Ishikawa (cell line): ENCODE measurements around the gene ARHGEF4.

Experiments used
- CEBPB ChIP-seq: IDR thresholded peaks from 2 replicates; pipeline ENCODE4 v1.6.1; 2012
- CREB1 ChIP-seq: IDR thresholded peaks from 2 replicates; pipeline ENCODE4 v1.6.1; 2012; ENCODE audit warnings: low read depth
- EGR1 ChIP-seq: IDR thresholded peaks from 2 replicates; pipeline ENCODE4 v1.6.1; 2012
- EP300 ChIP-seq: IDR thresholded peaks from 2 replicates; pipeline ENCODE4 v1.6.1; 2012; ENCODE audit warnings: borderline replicate concordance
- FOXM1 ChIP-seq: IDR thresholded peaks from 2 replicates; pipeline ENCODE4 v1.6.1; 2012; ENCODE audit warnings: low read depth, borderline replicate concordance
- MAX ChIP-seq: IDR thresholded peaks from 2 replicates; pipeline ENCODE4 v1.6.1; 2012
- NFIC ChIP-seq: IDR thresholded peaks from 2 replicates; pipeline ENCODE4 v1.6.1; 2012
- RAD21 ChIP-seq: IDR thresholded peaks from 2 replicates; pipeline ENCODE4 v1.6.1; 2012; ENCODE audit warnings: low read depth
- REST ChIP-seq: IDR thresholded peaks from 2 replicates; pipeline ENCODE4 v1.6.1; 2012; ENCODE audit warnings: low read depth, mild to moderate bottlenecking
- TAF1 ChIP-seq: IDR thresholded peaks from 2 replicates; pipeline ENCODE4 v1.6.1; 2012; ENCODE audit warnings: low read depth, mild to moderate bottlenecking
- TCF12 ChIP-seq: IDR thresholded peaks from 2 replicates; pipeline ENCODE4 v1.6.1; 2012; ENCODE audit warnings: low read depth
- TEAD4 ChIP-seq: IDR thresholded peaks from 2 replicates; pipeline ENCODE4 v1.6.1; 2012
- YY1 ChIP-seq: IDR thresholded peaks from 2 replicates; pipeline ENCODE4 v1.6.1; 2012; ENCODE audit warnings: low read depth

- TF ChIP-seq NFIC = no peak
- TF ChIP-seq EGR1 = no peak
- TF ChIP-seq RAD21 = no peak
- no peak for TF ChIP-seq MAX
- TF ChIP-seq REST = no peak
- no peak for TF ChIP-seq TAF1
- no peak for TF ChIP-seq CEBPB
- no peak for TF ChIP-seq FOXM1
- no peak for TF ChIP-seq TEAD4
- no peak for TF ChIP-seq CREB1
- TF ChIP-seq EP300 = no peak
- no peak for TF ChIP-seq YY1
- no peak for TF ChIP-seq TCF12
Observed at GRCh38 chr2:130791617-130791939, 45.1 kb upstream of the ARHGEF4 start.
